Fibroblast of skin of left biceps (primary cell): ENCODE results near the gene ALDH2.
"Not testable (repeated sequence)": the region's sequence is repeated elsewhere in the genome, so short reads cannot be mapped to it uniquely, and the experiment has no call there.

Source experiments
- DNase-seq, 2 experiments: peaks; one replicate each; pipeline ENCODE4 v3.0.0-alpha.2; 2013; ENCODE audit warnings: low read depth in 2 of 2

ALDH2 gene

GRCh38 chr12:111788178-111788654 lies 21.5 kb downstream of the ALDH2 start:
- peak; percentile 19 to 50 for DNase-seq

DNA sequence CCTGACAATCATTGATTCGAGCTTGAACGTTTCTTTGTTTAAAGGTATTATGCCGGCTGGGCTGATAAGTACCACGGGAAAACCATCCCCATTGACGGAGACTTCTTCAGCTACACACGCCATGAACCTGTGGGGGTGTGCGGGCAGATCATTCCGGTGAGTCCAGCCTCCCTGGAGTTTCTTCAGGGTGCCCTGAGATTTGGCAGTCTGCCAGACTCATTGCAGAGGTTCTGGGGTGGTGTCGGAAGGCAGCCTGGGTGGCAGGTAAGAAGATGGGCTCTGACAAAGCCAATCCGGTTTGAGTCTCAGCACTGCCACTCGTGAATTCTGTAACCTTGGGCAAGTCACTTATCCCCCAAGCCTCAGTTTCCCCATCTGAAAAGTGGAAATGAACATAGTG lies 23.0 kb downstream of the ALDH2 start:
- no peak for DNase-seq

DNA sequence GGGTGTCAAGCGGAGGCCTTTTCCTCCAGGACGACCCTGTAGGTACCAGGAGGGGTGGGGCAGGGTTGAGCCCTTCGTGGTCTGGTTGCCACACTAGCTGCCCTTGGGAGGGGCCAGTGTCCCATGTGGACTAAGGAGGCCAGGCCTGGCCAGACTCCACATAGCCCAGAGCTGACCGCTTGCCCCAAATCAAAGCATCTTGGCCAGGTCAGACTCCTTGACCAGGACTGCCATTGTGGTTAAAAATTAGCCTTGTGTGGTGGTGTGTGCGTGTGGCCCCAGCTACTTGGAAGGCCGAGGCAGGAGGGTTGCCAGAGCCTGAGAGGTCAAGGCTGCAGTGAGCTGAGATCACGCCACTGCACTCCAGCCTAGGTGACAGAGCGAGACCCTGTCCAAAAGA lies 24.8 kb downstream of the ALDH2 start:
- no peak for DNase-seq

- no peak for DNase-seq
Measured at GRCh38 chr12:111792155-111792855, 25.6 kb downstream of the ALDH2 start.

DNA sequence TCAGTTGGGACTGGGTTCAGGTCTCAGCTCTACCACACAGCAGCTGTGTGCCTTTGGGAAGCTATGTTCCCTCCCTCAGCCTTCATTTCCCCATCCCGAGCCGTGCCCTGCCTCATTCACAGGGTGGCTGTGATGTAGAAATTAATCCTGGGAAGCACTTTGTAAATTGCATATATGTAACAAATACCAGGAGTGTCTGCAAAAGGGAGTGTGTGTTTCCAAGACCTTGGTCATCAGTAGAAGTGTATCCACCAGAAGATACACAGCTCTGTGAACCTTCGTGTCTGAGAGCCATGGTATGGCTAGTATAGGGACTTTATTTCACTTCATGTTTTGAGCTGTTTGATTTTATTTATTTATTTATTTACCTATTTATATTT lies 26.1 kb downstream of the ALDH2 start:
- DNase-seq: no peak

- DNase-seq: no peak
Measured at GRCh38 chr12:111798182-111798581, 31.4 kb downstream of the ALDH2 start.

DNA sequence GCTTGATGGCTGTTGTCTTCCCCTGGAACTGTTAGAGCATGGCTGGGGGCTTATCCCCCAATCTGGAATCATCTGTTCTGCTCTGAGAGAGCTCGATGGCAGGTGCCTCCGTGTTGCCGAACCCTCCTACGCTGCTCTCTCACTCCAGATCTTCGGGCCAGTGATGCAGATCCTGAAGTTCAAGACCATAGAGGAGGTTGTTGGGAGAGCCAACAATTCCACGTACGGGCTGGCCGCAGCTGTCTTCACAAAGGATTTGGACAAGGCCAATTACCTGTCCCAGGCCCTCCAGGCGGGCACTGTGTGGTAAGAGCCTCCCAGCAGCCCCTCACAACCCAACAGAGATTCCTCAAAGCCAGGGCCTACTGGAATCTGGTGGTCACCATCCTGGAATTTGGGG lies 33.0 kb downstream of the ALDH2 start:
- DNase-seq: no peak

DNA sequence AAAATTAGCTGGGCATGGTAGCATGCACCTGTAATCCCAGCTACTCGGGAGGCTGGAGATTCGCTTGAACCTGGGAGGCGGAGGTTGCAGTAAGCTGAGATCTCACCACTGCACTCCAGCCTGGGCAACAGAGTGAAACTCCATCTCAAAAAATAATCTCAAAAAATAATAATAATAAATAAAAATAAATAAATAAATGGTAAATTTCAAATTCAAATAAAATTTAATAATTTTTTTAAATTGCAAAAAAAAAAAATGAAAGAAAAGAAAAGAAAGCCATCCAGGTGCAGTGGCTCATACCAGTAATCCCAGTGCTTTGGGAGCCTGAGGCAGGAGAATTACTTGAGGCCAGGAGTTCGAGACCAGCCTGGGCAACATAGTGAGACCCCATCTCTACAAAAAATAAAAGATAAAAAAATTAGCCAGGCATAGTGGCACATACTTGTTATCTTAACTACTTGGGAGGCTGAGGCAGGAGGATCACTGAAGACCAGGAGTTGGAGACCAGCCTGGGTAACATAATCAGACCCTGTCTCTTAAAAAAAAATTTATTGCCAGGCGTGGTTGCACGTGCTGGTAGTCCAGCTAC lies 36.4 kb downstream of the ALDH2 start:
- DNase-seq: no peak

DNA sequence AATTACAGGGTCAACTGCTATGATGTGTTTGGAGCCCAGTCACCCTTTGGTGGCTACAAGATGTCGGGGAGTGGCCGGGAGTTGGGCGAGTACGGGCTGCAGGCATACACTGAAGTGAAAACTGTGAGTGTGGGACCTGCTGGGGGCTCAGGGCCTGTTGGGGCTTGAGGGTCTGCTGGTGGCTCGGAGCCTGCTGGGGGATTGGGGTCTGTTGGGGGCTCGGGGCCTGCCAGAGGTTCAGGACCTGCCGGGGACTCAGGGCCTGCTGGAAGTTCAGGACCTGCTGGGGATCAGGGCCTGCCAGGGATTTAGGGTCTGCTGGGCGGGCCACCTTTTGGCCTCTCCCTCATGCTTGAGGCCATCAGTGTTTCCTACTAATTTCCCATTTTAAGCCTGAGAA lies 37.1 kb downstream of the ALDH2 start:
- no peak for DNase-seq

GRCh38 chr12:111806304-111806703 lies 39.6 kb downstream of the ALDH2 start:
- no peak for DNase-seq

DNA sequence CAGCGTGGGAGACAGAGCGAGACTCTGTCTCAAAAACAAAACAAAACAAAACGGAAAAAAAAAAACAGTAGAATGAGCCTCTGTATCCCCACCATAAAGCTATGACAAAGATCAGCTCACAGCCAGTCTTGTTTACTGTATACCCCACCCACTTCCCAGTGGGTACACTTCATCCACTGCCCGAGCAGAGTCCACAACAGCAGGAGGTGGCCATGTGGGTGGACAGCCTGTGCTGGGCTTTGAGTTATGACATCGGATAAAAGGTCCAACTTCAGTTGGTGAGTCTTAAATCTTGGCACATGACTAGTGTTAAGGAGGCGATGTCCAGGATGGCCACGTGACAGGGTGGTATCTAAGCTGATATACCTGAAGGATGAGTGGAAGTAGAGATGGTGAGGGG lies 40.5 kb downstream of the ALDH2 start:
- DNase-seq: no peak

DNA sequence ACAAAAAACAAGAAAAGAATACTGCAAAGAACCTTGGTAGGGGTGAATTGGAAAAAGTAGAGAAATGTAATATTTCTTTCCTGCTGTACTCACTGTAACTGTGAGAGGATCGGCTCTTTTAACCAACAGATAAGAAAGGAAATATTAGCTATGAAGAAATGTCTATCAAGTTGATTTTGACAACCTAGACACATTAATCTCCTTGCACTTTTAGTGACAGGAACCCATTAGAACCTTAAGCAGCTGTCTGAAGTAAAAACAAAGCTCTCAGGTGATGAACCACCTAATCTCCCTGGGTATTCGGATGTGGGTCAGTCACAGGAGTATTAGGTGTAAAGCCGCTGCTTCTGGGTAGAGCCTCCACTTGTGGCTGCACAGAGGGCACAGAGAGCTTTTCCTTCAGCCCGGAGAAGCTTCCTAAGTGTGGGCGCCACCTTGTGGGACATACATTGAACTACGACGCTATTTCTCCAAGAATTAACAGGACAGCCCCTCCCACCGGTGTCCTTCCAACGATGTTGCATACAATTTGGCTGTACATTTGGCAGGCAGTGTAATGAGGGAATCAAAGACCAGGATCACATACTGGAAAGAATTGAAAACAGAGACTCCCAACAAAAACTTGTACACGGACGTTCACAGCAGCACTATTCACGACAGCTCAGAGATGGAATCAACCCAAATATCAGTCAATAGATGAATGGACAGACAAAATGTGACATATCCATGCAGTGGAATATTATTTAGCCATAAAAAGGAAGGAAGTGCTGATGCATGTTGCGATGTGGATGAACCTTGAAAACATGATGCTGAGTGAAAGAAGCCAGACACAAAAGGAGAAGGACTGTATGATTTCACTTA lies 46.4 kb downstream of the ALDH2 start:
- DNase-seq: peak; percentile 36 to 37

GRCh38 chr12:111816065-111816615 lies 49.4 kb downstream of the ALDH2 start:
- DNase-seq: no peak

DNA sequence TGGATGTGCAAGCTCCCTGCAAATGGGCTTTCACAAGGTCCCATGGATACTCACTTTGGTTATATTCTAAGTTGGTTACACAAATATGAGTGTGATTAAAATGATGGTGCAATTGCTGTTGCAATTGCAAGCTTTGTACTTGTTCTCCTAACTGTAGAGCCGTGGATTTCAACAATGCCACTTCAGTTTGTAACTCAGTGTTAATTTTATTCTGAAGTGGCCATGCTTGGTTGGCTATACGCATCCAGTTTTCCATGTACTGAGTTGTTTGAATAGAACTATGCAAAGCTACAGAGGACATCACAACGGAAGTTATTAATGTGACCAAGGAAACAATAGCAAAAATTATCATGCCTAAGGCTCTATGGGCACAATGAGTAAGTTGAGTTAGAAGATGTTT lies 50.2 kb downstream of the ALDH2 start:
- DNase-seq: not testable (repeated sequence)

DNA sequence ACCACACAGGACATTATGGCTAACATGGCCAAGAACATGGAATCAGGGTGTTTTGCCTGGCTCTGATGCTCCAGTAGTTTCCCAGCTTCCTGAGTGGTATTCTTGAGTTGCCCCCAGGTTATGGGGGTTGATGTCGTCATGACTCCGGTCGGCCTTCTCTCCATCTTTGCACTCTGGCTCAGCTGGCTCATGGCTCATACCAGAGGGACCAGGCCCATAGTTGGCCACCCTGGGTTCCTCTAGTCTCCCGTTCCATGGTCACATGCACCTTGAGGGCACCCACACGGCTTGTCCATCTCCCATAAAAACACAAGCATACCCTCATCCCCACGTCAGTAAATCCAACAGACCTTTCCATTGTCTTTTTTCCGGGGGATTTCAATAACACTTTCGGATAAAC lies 51.6 kb downstream of the ALDH2 start:
- no peak for DNase-seq

- DNase-seq: no peak
Measured at GRCh38 chr12:111819191-111820158, 52.7 kb downstream of the ALDH2 start.

DNA sequence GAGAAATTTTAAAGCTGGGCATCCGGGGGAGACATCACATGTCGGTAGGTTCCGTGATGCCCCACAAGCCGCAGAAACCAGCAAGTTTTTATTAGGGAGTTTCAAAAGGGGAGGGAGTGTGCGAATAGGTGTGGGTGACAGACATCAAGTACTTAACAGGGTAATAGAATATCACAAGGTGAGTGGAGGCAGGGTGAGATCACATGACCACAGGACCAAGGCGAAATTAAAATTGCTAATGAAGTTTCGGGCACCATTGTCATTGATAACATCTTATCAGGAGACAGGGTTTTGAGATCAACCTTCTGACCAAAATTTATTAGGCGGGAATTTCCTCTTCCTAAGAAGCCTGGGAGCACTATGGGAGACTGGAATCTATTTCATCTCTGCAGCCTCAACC lies 54.1 kb downstream of the ALDH2 start:
- not testable (repeated sequence) for DNase-seq

GRCh38 chr12:111822886-111823285 lies 56.2 kb downstream of the ALDH2 start:
- no peak for DNase-seq

- DNase-seq: no peak
Measured at GRCh38 chr12:111823891-111824290, 57.2 kb downstream of the ALDH2 start.

DNA sequence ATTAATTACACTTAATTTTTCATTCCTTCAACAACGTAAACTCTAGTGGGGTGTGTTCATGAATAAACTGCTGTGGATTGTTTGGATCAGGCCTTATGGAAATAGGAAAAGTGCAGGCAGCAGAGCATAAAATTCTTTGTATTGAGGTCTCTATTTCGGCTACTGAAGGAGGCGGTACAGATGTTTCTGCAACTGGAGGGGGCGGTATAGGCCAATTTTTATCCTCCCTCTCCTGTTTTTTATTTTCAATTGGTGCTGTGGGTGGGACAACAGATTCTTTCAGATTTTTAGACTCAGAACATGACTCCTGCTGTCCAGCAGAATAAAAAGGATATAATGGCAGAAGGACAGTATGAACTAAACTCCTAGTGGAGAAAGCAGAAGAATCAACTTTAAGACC lies 57.6 kb downstream of the ALDH2 start:
- DNase-seq: not testable (repeated sequence)

GRCh38 chr12:111825509-111825908 lies 58.8 kb downstream of the ALDH2 start:
- no peak for DNase-seq
